Measurements from ENCODE around the gene ARL6IP5.

Gene ARL6IP5

GRCh38 chr3:69058947-69059224, 25.9 kb upstream of the ARL6IP5 start:
- no peak overlapping the region for H3K4me3 ChIP-seq (ENCODE audit: low read depth, low read length)
- DNase-seq (ENCODE audit: low read depth): no peak
- in situ Hi-C loops (cut with HindIII; ENCODE audit: low sequenced_read_pairs): no loop called here
- TF ChIP-seq CTCF (IDR thresholded peaks at IDR 0.05; ENCODE audit: low read depth, low read length, missing control alignments): no peak

GRCh38 chr3:69059688-69060087, 25.0 kb upstream of the ARL6IP5 start:
- DNase-seq (ENCODE audit: low read depth): no peak
- TF ChIP-seq CTCF (IDR thresholded peaks at IDR 0.05; ENCODE audit: low read depth, low read length, missing control alignments): no peak
- in situ Hi-C loops (cut with HindIII; ENCODE audit: low sequenced_read_pairs): no loop called here
- no peak overlapping the region for H3K4me3 ChIP-seq (ENCODE audit: low read depth, low read length)

- DNase-seq (ENCODE audit: low read depth): no peak
- no peak for TF ChIP-seq CTCF (IDR thresholded peaks at IDR 0.05; ENCODE audit: low read depth, low read length, missing control alignments)
- no peak overlapping the region for H3K4me3 ChIP-seq (ENCODE audit: low read depth, low read length)
- in situ Hi-C loops (cut with HindIII; ENCODE audit: low sequenced_read_pairs): no loop called here
Measured at GRCh38 chr3:69063636-69064035, 21.1 kb upstream of the ARL6IP5 start.

GRCh38 chr3:69065318-69065964, 19.3 kb upstream of the ARL6IP5 start:
- in situ Hi-C loops (cut with HindIII; ENCODE audit: low sequenced_read_pairs): no loop called here
- TF ChIP-seq CTCF (IDR thresholded peaks at IDR 0.05; ENCODE audit: low read depth, low read length, missing control alignments): no peak
- no peak overlapping the region for H3K4me3 ChIP-seq (ENCODE audit: low read depth, low read length)
- DNase-seq (ENCODE audit: low read depth): no peak

GRCh38 chr3:69066121-69066520, 18.6 kb upstream of the ARL6IP5 start:
- no peak for DNase-seq (ENCODE audit: low read depth)
- TF ChIP-seq CTCF (IDR thresholded peaks at IDR 0.05; ENCODE audit: low read depth, low read length, missing control alignments): no peak
- H3K4me3 ChIP-seq (ENCODE audit: low read depth, low read length): no peak overlapping the region
- in situ Hi-C loops (cut with HindIII; ENCODE audit: low sequenced_read_pairs): no loop called here

GRCh38 chr3:69072928-69073327, 11.8 kb upstream of the ARL6IP5 start:
- TF ChIP-seq CTCF (IDR thresholded peaks at IDR 0.05; ENCODE audit: low read depth, low read length, missing control alignments): no peak
- no peak overlapping the region for H3K4me3 ChIP-seq (ENCODE audit: low read depth, low read length)
- no peak for DNase-seq (ENCODE audit: low read depth)
- in situ Hi-C loops (cut with HindIII; ENCODE audit: low sequenced_read_pairs): loop anchor here (5.0 kb wide), 1 partner anchor 46 kb away; no protein-coding TSS in a partner anchor
